WI38 (cell line): ENCODE data around the gene MYO1E.
"Not testable (repeated sequence)": the region's sequence is repeated elsewhere in the genome, so short reads cannot be mapped to it uniquely, and the experiment has no call there.

ENCODE experiments used
- H3K4me3 ChIP-seq: 2 replicates; pipeline ENCODE4 v1.5.1; 2011; ENCODE audit warnings: low read depth, mild to moderate bottlenecking, control low read depth, low read length
- TF ChIP-seq, protein P1 (sequence below): IDR thresholded peaks from 2 replicates; pipeline ENCODE4 v1.5.1; 2012; ENCODE audit warnings: low read depth, mild to moderate bottlenecking, control low read depth, low read length

Gene MYO1E

DNA sequence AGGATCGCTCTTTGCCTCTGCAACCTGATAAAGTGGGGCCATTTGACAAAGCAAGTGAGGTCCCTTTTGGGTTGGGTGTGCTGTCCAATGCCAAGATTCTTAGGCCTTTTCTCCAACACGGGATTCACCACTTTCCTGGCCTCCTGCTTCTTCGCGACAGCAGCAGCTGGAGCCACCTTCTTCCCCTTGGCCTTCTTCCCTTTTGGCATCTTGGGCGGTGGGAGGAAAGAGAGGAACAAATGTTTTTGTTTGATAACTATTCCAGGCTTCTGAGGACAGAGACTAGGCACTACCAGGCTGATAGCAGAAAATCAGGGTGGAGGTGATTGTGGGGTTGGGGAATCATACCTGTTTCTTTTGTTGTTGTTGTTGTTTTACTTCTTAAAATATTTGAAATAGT lies 35.3 kb upstream of the MYO1E start:
- no peak overlapping the region for H3K4me3 ChIP-seq
- TF ChIP-seq, protein P1, sequence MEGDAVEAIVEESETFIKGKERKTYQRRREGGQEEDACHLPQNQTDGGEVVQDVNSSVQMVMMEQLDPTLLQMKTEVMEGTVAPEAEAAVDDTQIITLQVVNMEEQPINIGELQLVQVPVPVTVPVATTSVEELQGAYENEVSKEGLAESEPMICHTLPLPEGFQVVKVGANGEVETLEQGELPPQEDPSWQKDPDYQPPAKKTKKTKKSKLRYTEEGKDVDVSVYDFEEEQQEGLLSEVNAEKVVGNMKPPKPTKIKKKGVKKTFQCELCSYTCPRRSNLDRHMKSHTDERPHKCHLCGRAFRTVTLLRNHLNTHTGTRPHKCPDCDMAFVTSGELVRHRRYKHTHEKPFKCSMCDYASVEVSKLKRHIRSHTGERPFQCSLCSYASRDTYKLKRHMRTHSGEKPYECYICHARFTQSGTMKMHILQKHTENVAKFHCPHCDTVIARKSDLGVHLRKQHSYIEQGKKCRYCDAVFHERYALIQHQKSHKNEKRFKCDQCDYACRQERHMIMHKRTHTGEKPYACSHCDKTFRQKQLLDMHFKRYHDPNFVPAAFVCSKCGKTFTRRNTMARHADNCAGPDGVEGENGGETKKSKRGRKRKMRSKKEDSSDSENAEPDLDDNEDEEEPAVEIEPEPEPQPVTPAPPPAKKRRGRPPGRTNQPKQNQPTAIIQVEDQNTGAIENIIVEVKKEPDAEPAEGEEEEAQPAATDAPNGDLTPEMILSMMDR: no peak

DNA sequence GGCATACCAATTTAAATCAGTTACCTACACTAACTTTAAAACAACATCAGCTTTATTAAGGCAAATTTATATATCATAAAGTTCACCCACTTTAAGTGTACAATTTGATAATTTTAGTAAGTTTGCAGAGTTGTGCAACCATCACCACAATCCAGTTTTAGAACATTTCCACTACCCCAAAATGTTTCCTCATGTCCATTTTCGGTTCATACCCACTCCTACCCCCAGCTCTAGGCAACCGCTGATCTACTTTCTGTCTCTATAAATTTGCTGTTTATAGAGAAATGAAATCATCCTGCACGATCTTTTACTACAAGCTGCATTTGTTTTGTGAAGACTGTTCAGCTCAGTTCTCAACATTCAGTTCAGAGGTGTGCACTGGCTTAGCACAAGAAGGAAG lies 33.8 kb upstream of the MYO1E start:
- TF ChIP-seq, protein P1: no peak
- H3K4me3 ChIP-seq: no peak overlapping the region

DNA sequence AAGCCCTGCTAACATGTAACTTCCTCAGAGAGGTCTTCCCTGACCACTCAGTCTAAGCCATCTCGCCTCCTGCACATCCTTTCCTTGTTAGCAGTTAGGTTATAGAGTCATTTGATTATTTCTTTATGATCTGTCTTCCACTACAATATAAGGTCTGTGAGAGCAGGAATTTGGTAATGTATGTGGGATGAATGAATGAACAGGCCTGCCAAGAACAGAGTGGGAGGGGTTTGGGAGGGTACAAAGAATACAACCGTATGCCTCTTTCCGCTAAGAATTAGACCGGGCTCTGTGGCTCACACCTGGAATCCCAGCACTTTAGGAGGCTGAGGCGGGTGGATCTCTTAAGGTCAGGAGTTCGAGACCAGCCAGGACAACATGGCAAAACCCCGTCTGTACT lies 32.4 kb upstream of the MYO1E start:
- no peak overlapping the region for H3K4me3 ChIP-seq
- TF ChIP-seq, protein P1: no peak

DNA sequence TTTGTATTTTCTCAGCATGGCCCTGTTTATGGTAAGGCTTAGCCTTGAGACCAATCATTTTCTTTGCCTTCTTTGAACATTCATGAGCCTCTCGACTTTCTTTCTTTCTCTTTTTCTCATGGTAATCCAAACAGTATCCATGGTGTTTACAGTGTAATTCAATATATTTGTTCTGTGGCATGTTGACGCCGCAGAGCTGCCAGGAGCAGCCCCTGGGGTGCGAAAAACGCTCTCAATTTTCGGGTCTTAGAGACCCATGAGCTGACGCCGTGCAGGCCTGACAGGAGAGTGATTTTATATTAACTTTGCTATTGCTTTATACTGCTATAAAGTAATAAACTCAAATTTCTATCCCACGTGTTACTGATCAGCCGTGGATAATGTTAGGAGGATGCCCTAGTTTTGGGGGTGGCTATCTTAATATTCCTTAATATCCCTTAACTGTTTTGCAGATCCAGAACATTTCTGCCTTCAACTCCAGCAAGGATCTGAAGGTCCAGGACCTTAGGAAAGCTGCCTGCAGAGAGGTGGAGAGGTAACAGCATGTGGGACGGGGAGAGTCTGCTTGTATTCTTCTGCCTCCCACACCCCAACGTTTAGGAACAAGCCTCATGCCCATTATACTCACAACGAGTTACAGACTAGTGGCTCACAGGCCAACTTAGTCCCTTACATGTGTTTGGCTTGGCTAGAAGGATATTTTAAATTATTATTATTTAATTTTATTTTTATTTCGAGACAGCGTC lies 29.3 kb upstream of the MYO1E start:
- TF ChIP-seq, protein P1: no peak
- no peak overlapping the region for H3K4me3 ChIP-seq

DNA sequence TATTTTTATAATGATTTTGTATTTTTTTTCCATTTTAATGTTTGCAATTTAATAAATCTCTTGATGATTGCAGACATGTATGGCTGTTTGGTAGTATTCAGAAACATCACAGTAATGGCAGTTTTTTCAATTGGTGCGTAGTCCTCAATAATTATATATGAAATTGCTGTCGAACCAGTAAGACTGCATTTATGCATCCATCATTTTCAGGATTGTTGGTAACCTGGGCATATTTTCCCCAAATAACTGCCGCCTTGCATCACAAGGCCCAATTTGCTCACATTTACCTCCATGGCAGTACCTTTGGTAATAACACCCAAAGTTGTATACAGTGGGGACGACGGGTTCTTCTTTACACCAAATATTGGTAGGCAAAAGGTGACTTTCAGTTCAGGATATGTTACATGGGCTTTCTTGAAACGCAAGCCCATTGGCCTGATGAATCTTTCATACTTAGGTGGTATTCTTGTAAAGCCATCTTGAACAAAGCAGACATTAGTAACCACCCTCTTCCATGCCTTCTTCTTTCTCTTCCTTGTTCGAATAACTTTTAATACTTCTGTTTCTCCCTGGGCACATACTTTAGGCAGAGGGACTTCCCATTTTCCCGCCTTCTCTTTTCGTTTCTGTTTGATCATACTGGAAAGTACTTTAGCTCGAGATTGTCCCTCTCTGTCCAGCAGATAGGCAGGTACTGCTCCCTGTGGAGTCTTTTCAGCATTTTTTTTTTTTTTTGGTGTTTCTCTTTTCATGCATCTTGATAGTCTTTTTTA lies 28.6 kb upstream of the MYO1E start:
- H3K4me3 ChIP-seq: not testable (repeated sequence)

DNA sequence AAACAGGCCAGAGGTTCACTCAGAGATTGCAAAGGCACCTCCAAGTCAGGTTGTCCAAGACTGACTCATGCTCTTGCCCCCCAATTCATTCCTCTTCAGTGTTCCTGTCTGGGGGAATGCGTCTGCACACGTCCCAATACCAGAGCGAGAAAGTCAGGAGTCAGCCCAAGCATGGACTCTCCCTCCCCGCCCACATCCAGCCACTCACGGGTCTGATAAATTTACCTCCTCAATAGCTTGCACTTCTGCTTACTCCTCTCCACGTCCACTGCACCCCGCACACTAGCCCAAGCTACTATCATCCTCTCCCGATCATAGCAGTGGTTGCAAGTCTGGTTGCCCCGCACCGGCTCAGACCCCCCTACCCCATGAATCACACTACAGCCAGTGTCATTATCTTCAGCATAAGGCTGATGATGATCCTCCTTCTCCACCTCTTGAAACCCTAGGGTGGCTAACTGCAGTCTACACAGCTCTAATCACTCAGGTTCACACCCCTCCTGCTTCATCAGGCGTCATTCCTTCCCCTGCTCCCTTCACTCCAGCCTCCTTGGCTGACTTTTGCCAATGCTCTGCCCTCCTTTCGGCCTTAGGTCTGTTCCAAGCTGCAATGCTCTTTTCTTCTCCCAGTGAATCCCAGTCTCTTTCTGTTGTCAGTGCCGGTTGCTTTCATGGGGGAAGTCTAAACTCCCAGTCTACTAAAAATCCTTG lies 27.6 kb upstream of the MYO1E start:
- H3K4me3 ChIP-seq: no peak overlapping the region

DNA sequence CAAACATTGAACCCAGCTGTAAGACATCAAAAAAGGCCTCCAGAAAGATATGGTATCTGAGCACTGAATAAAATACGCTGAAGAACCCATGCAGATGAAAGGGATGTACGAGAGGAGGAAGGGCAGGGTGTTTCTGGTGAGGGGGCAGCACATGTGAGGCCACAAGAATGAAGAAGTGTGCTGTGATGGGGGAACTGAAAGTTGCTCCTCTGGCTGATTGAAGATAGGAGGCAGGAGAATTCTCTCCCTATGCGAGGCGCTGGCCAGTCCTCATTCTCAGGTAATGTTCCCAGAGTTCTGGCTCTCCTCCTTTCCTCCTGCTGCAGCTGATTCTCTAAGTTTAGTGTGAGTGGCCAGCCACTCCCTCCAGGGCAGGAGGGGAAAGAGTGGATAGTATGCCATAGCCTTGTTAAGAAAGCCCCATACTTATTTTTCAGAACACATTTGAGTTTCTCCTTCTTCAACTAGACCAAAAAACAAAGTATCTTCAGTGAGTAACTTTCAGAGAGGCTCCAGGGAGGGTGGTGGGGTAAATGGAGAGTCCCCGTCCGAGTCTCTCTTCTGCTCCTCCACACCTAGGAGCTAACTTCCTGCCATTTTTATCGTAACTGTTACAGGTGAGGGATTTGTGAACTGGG lies 26.9 kb upstream of the MYO1E start:
- no peak overlapping the region for H3K4me3 ChIP-seq

More for the DNA sequence above, 27.6 kb upstream of the MYO1E start:
- TF ChIP-seq, protein P1: no peak

More for the DNA sequence above, 26.9 kb upstream of the MYO1E start:
- TF ChIP-seq, protein P1: no peak
